Colonic mucosa (tissue), 4 donors: ENCODE results near the gene CHTF8. TPM values are rescaled to one million over a fixed set of nuclear protein-coding genes. Genes with fewer than 3 reads are reported as not detected.
"Not testable (repeated sequence)": the region's sequence is repeated elsewhere in the genome, so short reads cannot be mapped to it uniquely, and the experiment has no call there.

Source experiments
- DNase-seq: peaks from one replicate; pipeline ENCODE4 v3.0.0-alpha.2; 2020
- H3K27ac ChIP-seq: fragments of 200-600 bp; one replicate; pipeline ENCODE4 v1.8.0; 2021
- H3K27me3 ChIP-seq: fragments of 200-600 bp; one replicate; pipeline ENCODE4 v1.8.0; 2021
- H3K36me3 ChIP-seq: fragments of 200-600 bp; one replicate; pipeline ENCODE4 v1.8.0; 2021
- H3K4me1 ChIP-seq: fragments of 200-600 bp; one replicate; pipeline ENCODE4 v1.8.0; 2021; ENCODE audit warnings: mild to moderate bottlenecking
- H3K4me3 ChIP-seq: fragments of 200-600 bp; one replicate; pipeline ENCODE4 v1.8.0; 2021
- H3K9ac ChIP-seq, 2 donors: one replicate each; pipeline ENCODE4 v1.7.0; 2013; ENCODE audit warnings: control low read depth in 2 of 2, low read depth in 2 of 2, low read length in 2 of 2
- H3K9me3 ChIP-seq: fragments of 200-600 bp; one replicate; pipeline ENCODE4 v1.8.0; 2021
- intact Hi-C: fragments of 100-400 bp; cut with DNase I; formaldehyde crosslinking; loops from one replicate; pipeline ENCODE4 v1.14.1; 2022
- total RNA-seq, 2 donors: library from RNA; stranded (reverse); fragmentation: NEBNext Ultra II Directional in 1 of 2; extraction: Animal tissue kit (Norgen Biotek cat#: 25700) in 1 of 2; gene quantifications; one replicate each; pipeline ENCODE4 v1.2.1, GENCODE V29; 2021
- TF ChIP-seq, protein P1 (sequence below): fragments of 200-600 bp; IDR thresholded peaks from one replicate; pipeline ENCODE4 v1.8.0; 2022; ENCODE audit warnings: antibody characterized with exemption, mild to moderate bottlenecking
- donor health status: healthy.
- donor health status: DM: no; HTN: no; CAD: no.
- donor health status: DM: no; HTN: no; CAD: no.

Gene CHTF8
- total RNA-seq, 2 donors from 2014 or later: 82.9 to 143 TPM

DNA sequence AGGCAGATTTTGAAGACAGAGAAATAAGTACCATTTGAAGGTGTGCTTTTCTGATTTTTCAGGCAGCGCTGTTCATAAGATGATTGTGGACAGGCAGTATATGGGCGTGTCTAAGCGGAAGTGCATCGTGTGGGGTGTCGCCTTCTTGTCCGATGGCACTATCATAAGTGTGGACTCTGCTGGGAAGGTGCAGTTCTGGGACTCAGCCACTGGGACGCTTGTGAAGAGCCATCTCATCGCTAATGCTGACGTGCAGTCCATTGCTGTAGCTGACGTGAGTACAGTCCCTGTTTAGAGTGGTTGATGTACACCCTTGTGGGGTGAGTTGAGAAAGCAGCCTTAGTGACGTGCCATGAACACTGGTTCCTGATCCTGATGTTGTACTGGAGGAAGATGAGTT is 10.7 kb upstream of the CHTF8 start:
- no peaks in the 10 kb centered on the region for H3K36me3 ChIP-seq
- no peak overlapping the region for H3K27ac ChIP-seq
- H3K4me1 ChIP-seq: no peaks in the 10 kb centered on the region
- no peaks in the 10 kb centered on the region for H3K9me3 ChIP-seq
- H3K4me3 ChIP-seq: no peak overlapping the region
- peak; percentile 45 for DNase-seq
- no peaks in the 10 kb centered on the region for H3K27me3 ChIP-seq
- intact Hi-C loops: no loop called here
- H3K9ac ChIP-seq: peak overlapping the region in 1 of 2 donors; percentile 1
- TF ChIP-seq, protein P1, sequence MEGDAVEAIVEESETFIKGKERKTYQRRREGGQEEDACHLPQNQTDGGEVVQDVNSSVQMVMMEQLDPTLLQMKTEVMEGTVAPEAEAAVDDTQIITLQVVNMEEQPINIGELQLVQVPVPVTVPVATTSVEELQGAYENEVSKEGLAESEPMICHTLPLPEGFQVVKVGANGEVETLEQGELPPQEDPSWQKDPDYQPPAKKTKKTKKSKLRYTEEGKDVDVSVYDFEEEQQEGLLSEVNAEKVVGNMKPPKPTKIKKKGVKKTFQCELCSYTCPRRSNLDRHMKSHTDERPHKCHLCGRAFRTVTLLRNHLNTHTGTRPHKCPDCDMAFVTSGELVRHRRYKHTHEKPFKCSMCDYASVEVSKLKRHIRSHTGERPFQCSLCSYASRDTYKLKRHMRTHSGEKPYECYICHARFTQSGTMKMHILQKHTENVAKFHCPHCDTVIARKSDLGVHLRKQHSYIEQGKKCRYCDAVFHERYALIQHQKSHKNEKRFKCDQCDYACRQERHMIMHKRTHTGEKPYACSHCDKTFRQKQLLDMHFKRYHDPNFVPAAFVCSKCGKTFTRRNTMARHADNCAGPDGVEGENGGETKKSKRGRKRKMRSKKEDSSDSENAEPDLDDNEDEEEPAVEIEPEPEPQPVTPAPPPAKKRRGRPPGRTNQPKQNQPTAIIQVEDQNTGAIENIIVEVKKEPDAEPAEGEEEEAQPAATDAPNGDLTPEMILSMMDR: peak; percentile 12

DNA sequence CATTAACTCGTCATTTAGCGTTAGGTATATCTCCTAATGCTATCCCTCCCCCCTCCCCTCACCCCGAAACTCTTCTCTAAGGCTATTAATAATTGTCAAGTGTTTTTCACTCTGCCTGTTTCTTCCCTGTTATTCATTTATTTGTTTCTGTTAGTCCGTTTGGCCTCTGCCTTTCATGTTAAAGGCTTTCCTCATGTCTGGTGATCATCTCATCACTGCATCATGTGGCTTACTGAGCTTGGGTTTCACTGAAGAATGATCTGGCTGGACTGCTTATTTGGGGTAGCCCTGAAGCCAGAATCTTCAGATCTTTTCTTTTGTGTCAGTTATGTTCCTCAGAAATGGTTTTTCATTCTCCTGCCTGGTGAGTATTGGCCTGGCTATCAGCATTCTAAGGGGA is 9.5 kb upstream of the CHTF8 start:
- TF ChIP-seq, protein P1: no peak
- no peaks in the 10 kb centered on the region for H3K27me3 ChIP-seq
- no peak for DNase-seq
- no peaks in the 10 kb centered on the region for H3K36me3 ChIP-seq
- no peaks in the 10 kb centered on the region for H3K4me1 ChIP-seq
- H3K9me3 ChIP-seq: no peaks in the 10 kb centered on the region
- H3K27ac ChIP-seq: no peak overlapping the region
- intact Hi-C loops: no loop called here
- no peak overlapping the region for H3K4me3 ChIP-seq
- no peak overlapping the region for H3K9ac ChIP-seq

DNA sequence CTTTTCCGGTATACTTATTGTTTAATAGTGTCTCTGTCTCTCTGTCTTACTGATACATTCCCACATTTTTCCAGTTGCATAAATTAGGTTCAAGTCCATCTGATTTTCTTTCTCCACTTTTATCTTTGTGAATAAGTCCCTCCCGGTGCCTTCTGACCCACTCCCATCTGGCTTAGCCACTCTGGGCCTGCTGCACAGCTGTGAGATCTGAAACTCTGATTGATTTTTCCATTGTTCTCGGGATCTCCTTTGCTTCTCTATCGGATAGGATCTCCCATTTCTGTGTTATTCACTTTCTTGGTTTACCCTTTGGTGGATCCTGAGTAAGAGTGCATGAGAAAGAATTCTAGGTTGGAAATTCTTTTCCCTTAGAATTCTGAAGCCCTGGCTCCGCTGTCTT is 8.6 kb upstream of the CHTF8 start:
- no peaks in the 10 kb centered on the region for H3K9me3 ChIP-seq
- H3K4me1 ChIP-seq: no peaks in the 10 kb centered on the region
- no peak for DNase-seq
- H3K4me3 ChIP-seq: no peak overlapping the region
- no peak overlapping the region for H3K9ac ChIP-seq
- H3K27me3 ChIP-seq: no peaks in the 10 kb centered on the region
- no peak overlapping the region for H3K27ac ChIP-seq
- intact Hi-C loops: no loop called here
- TF ChIP-seq, protein P1: no peak
- H3K36me3 ChIP-seq: no peaks in the 10 kb centered on the region

DNA sequence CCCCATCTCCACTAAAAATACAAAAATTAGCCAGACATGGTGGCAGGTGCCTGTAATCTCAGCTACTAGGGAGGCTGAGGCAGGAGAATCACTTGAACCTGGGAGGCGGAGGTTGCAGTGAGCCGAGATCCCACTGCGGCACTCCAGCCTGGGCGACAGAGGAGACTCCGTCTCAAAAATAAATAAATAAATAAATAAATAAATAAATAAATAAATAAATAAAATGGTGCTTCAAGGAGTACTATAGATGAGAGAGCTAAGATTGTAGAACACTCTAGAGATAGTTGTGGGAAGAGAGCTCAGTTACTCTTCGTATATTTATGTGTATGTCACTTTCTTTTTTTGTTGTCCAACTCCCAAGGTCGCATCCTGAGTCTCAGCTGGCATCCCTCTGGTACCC is 7.1 kb upstream of the CHTF8 start:
- H3K4me3 ChIP-seq, DNase-seq, H3K4me1 ChIP-seq, intact Hi-C loops, H3K9me3 ChIP-seq, H3K36me3 ChIP-seq, H3K9ac ChIP-seq, H3K27me3 ChIP-seq, H3K27ac ChIP-seq: not testable (repeated sequence)

DNA sequence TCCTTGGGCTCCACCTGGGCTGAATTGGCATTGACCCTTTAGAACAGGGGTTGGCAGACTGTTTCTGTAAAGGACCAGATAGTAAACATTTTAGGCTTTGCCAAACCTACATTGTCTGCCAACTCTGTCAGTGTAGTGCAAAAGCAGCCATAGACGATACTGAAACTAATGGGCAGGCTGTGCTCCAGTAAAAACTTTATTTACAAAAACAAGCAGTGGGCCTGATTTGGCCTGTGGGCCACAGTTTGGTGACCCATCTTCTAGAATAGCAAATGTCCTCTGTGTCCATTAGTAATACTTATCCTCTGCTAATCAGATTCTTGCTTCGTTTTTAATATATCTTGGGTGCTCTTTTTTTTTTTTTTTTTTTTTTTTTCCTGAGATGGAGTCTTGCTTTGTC is 6.2 kb upstream of the CHTF8 start:
- DNase-seq: no peak
- intact Hi-C loops: no loop called here
- H3K9ac ChIP-seq: no peak overlapping the region
- H3K36me3 ChIP-seq: no peaks in the 10 kb centered on the region
- no peak overlapping the region for H3K27ac ChIP-seq
- H3K9me3 ChIP-seq: no peaks in the 10 kb centered on the region
- H3K4me3 ChIP-seq: no peak overlapping the region
- TF ChIP-seq, protein P1: no peak
- H3K4me1 ChIP-seq: no peaks in the 10 kb centered on the region
- no peaks in the 10 kb centered on the region for H3K27me3 ChIP-seq

DNA sequence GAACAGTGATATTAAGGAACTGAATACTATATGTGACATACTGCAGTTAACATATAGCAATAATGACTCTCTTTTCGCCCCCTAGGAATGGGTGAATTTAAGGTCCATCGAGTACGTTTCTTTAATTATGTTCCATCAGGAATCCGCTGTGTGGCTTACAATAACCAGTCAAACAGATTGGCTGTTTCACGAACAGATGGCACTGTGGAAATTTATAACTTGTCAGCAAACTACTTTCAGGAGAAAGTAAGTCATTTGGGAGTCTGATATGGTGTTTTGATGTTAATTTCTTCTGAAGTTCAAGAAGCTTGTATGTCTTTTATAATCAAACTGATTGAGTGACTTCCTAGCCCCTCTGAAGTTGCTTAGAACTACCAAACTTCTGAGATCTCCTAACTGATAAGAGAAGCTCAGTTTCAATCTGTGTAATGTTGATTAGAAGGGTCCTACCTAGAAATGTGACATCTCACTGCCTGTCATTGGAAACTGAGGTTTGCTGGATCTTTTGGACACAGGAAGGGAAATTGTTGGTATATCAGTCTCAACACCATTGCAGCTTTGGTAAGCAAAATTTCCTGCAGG is 1.1 kb upstream of the CHTF8 start:
- DNase-seq: no peak
- Histone ChIP-seq H3K36me3 (no peaks in the 10 kb centered on the region), H3K27ac (peak overlapping the region; percentile 82), H3K4me1 (peaks cover 3% of the 10 kb centered on the region), H3K27me3 (no peaks in the 10 kb centered on the region), H3K9me3 (no peaks in the 10 kb centered on the region), H3K4me3 (peak overlapping the region; percentile 85), H3K9ac (peak overlapping the region; percentile 79 to 86)
- TF ChIP-seq, protein P1: no peak
- intact Hi-C loops: no loop called here
